ENCODE measurements around the gene ZNF503. TPM values are rescaled to one million over a fixed set of nuclear protein-coding genes. Genes with fewer than 3 reads are reported as not detected.
A peak's percentile ranks its signal among the peaks of the same experiment; 100 is the strongest.

The ZNF503 gene
- total RNA-seq, 4 donors from 2014 or later, result 9.9 to 15.9 (median 12.0) TPM

- Histone ChIP-seq H3K4me1 (peaks cover 0 to 13% (median 0%) of the 10 kb centered on the region in 4 donors), H3K36me3 (peaks cover 0 to 26% (median 0%) of the 10 kb centered on the region in 3 donors), H3K27ac (no peak overlapping the region), H3K9me3 (no peaks in the 10 kb centered on the region), H3K27me3 (no peaks in the 10 kb centered on the region), H3K4me3 (no peak overlapping the region)
- DNase-seq (ENCODE audit: low spot score in 2 of 2), result no peak
- TF ChIP-seq POLR2A (IDR thresholded peaks at IDR 0.05) (no peak), CTCF (IDR thresholded peaks at IDR 0.05) (no peak), EP300 (IDR thresholded peaks at IDR 0.05) (no peak)
Observed at GRCh38 chr10:75436896-75437295, 35.3 kb upstream of the ZNF503 start.

GRCh38 chr10:75435291-75435690 lies 33.7 kb upstream of the ZNF503 start:
- Histone ChIP-seq H3K27me3 (no peaks in the 10 kb centered on the region), H3K9me3 (no peaks in the 10 kb centered on the region), H3K4me3 (no peak overlapping the region), H3K27ac (no peak overlapping the region), H3K4me1 (peaks cover 0 to 26% (median 4%) of the 10 kb centered on the region in 4 donors), H3K36me3 (peaks cover 0 to 17% (median 0%) of the 10 kb centered on the region in 3 donors)
- WGBS, 2 donors, result 80 to 95% methylated on average over 2 of the region's 2 CpGs
- no peak for TF ChIP-seq POLR2A (IDR thresholded peaks at IDR 0.05)
- no peak for DNase-seq (ENCODE audit: low spot score in 2 of 2)

- H3K27ac ChIP-seq, result no peak overlapping the region
- no peak overlapping the region for H3K4me3 ChIP-seq
- H3K36me3 ChIP-seq, result peaks cover 0 to 8% (median 0%) of the 10 kb centered on the region in 3 donors
- H3K4me1 ChIP-seq, result peaks cover 0 to 33% (median 6%) of the 10 kb centered on the region in 4 donors
- WGBS, 2 donors, result 93 to 96% methylated on average over 8 of the region's 8 CpGs
- no peaks in the 10 kb centered on the region for H3K9me3 ChIP-seq
- TF ChIP-seq CTCF (IDR thresholded peaks at IDR 0.05) (no peak), POLR2A (IDR thresholded peaks at IDR 0.05) (no peak), EP300 (IDR thresholded peaks at IDR 0.05) (no peak)
- no peak for DNase-seq (ENCODE audit: low spot score in 2 of 2)
- H3K27me3 ChIP-seq, result no peaks in the 10 kb centered on the region
Observed at GRCh38 chr10:75434291-75434690, 32.7 kb upstream of the ZNF503 start.

GRCh38 chr10:75433216-75433615 lies 31.7 kb upstream of the ZNF503 start:
- H3K9me3 ChIP-seq, result no peaks in the 10 kb centered on the region
- WGBS, 2 donors, result 74 to 80% methylated on average over 8 of the region's 8 CpGs
- H3K36me3 ChIP-seq, result no peaks in the 10 kb centered on the region
- H3K4me3 ChIP-seq, result no peak overlapping the region
- H3K4me1 ChIP-seq, result peaks cover 0 to 44% (median 6%) of the 10 kb centered on the region in 4 donors
- TF ChIP-seq CTCF (IDR thresholded peaks at IDR 0.05) (no peak), EP300 (IDR thresholded peaks at IDR 0.05) (no peak), POLR2A (IDR thresholded peaks at IDR 0.05) (no peak)
- no peak for DNase-seq (ENCODE audit: low spot score in 2 of 2)
- H3K27me3 ChIP-seq, result no peaks in the 10 kb centered on the region
- H3K27ac ChIP-seq, result no peak overlapping the region

GRCh38 chr10:75432763-75433162 lies 31.2 kb upstream of the ZNF503 start:
- Histone ChIP-seq H3K4me1 (peaks cover 0 to 48% (median 6%) of the 10 kb centered on the region in 4 donors), H3K27ac (no peak overlapping the region), H3K36me3 (no peaks in the 10 kb centered on the region), H3K27me3 (no peaks in the 10 kb centered on the region), H3K9me3 (no peaks in the 10 kb centered on the region), H3K4me3 (no peak overlapping the region)
- TF ChIP-seq CTCF (IDR thresholded peaks at IDR 0.05), result no peak
- no peak for TF ChIP-seq POLR2A (IDR thresholded peaks at IDR 0.05)
- TF ChIP-seq EP300 (IDR thresholded peaks at IDR 0.05), result no peak
- WGBS, 2 donors, result 53 to 58% methylated on average over 5 of the region's 5 CpGs
- DNase-seq (ENCODE audit: low spot score in 2 of 2), result no peak

- TF ChIP-seq POLR2A (IDR thresholded peaks at IDR 0.05) (no peak), EP300 (IDR thresholded peaks at IDR 0.05) (no peak), CTCF (IDR thresholded peaks at IDR 0.05) (no peak)
- peaks cover 0 to 52% (median 6%) of the 10 kb centered on the region in 4 donors for H3K4me1 ChIP-seq
- no peaks in the 10 kb centered on the region for H3K9me3 ChIP-seq
- peak overlapping the region in 2 of 4 donors; percentile 72 to 88 for H3K27ac ChIP-seq
- DNase-seq (ENCODE audit: low spot score in 2 of 2), result no peak
- WGBS, 2 donors, result 67 to 74% methylated on average over 5 of the region's 5 CpGs
- H3K4me3 ChIP-seq, result peak overlapping the region; percentile 50 to 84 (median 65)
- no peaks in the 10 kb centered on the region for H3K36me3 ChIP-seq
- H3K27me3 ChIP-seq, result no peaks in the 10 kb centered on the region
Observed at GRCh38 chr10:75432176-75432575, 30.6 kb upstream of the ZNF503 start.
